Immature natural killer cell (primary cell): Measurements from ENCODE around the gene SAMD4B. TPM values are rescaled to one million over a fixed set of nuclear protein-coding genes. Genes with fewer than 3 reads are reported as not detected.

Experiments used
- DNase-seq, 3 donors: peaks; one replicate each; pipeline ENCODE4 v3.0.0; 2022; ENCODE audit warnings: mixed read lengths in 1 of 3
- H3K27ac Mint-ChIP-seq, 6 donors: one replicate each; pipeline ENCODE4 v1.8.0; 2020; ENCODE audit warnings: mixed read lengths in 6 of 6, mild to moderate bottlenecking in 5 of 6, inconsistent platforms in 4 of 6, moderate library complexity in 3 of 6
- H3K27me3 Mint-ChIP-seq, 3 donors: one replicate each; pipeline ENCODE4 v1.8.0; 2020 to 2021; ENCODE audit warnings: low read depth in 3 of 3, mild to moderate bottlenecking in 3 of 3, mixed read lengths in 3 of 3, moderate library complexity in 3 of 3, inconsistent platforms in 1 of 3
- H3K36me3 Mint-ChIP-seq, 3 donors: one replicate each; pipeline ENCODE4 v1.8.0; 2020; ENCODE audit warnings: mixed read lengths in 3 of 3, inconsistent platforms in 2 of 3, mild to moderate bottlenecking in 2 of 3
- H3K4me1 Mint-ChIP-seq, 2 donors: one replicate each; pipeline ENCODE4 v1.8.0; 2020; ENCODE audit warnings: inconsistent platforms in 2 of 2, mild to moderate bottlenecking in 2 of 2, mixed read lengths in 2 of 2, moderate library complexity in 1 of 2
- H3K4me3 Mint-ChIP-seq, 5 donors: one replicate each; pipeline ENCODE4 v1.8.0; 2020; ENCODE audit warnings: mild to moderate bottlenecking in 5 of 5, mixed read lengths in 5 of 5, inconsistent platforms in 3 of 5, moderate library complexity in 3 of 5
- H3K9me3 Mint-ChIP-seq, 6 donors: one replicate each; pipeline ENCODE4 v1.8.0; 2020; ENCODE audit warnings: mild to moderate bottlenecking in 6 of 6, mixed read lengths in 6 of 6, inconsistent platforms in 4 of 6, moderate library complexity in 3 of 6
- polyA plus RNA-seq, 3 donors: library from polyadenylated mRNA; unstranded; fragments of 300-500 nt; fragmentation: Illumina TruSeq; gene quantifications; one replicate each; pipeline ENCODE4 v1.2.3, GENCODE V29; 2021

Gene SAMD4B
- polyA plus RNA-seq, 3 donors from 2014 or later: 2.9 to 17.8 (median 3.9) TPM

- Mint-ChIP-seq H3K27me3 (peaks cover 41 to 57% (median 54%) of the 10 kb centered on the region in 3 donors), H3K9me3 (no peaks in the 10 kb centered on the region), H3K36me3 (peaks cover 0 to 3% (median 0%) of the 10 kb centered on the region in 3 donors), H3K4me1 (peaks cover 72 to 78% of the 10 kb centered on the region in 2 donors), H3K27ac (peak overlapping the region; percentile 97 to 100 (median 99)), H3K4me3 (peak overlapping the region; percentile 68 to 89 (median 77))
- DNase-seq: peak; percentile 95 to 97 (median 96)
Measured at GRCh38 chr19:39401549-39402345, 59.5 kb downstream of the SAMD4B start.

DNA sequence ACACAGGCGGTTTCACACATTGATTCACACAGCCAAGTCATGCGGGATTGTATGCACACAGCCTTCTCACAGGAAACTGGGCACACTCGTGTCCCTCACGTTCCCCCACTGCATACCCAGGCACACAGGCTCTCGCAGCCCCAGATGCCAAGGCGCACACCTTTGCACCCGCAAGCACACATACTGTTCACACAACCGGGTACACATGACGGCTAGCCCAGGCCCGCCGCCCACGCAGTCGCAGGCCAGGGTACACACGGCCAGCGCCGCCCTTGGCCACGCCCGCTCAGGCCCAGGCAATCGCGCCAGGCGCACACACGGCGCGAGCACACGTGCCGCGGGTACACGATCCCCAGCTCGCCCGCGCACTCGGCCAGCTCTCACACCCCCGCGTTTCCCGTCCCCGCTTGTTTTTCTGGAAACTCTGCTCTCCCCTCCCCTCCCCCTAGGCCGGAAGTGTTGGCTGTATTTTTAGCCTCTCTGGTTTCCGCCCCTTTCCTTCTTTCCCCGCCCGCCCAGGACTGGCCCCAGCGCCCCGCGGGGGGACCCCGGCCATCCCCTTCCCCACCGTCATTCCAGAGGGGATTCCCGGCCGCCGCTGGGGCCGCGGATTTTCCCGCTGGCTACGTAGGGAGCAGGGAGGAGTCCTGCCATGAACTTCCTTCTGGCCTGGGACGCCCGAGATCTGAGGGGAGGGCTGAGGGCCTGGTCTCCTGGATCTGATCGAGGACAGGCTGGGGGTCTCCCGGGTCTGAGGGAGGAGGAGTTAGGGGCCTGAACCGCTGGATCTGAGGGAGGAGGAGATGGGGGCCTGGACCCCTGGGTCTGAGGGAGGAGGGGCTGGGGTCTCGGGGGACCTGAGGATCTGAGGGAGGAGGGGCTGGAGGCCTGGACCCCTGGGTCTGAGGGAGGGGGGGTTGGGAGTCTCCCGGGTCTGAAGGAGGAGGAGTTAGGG, 60.4 kb downstream of the SAMD4B start:
- Mint-ChIP-seq H3K36me3 (peaks cover 3 to 6% (median 3%) of the 10 kb centered on the region in 3 donors), H3K9me3 (no peaks in the 10 kb centered on the region), H3K4me3 (peak overlapping the region; percentile 68 to 89 (median 77)), H3K4me1 (peaks cover 68 to 74% of the 10 kb centered on the region in 2 donors), H3K27me3 (peaks cover 49 to 66% (median 63%) of the 10 kb centered on the region in 3 donors), H3K27ac (peak overlapping the region; percentile 97 to 100 (median 99))
- peak; percentile 87 to 92 (median 90) for DNase-seq

DNA sequence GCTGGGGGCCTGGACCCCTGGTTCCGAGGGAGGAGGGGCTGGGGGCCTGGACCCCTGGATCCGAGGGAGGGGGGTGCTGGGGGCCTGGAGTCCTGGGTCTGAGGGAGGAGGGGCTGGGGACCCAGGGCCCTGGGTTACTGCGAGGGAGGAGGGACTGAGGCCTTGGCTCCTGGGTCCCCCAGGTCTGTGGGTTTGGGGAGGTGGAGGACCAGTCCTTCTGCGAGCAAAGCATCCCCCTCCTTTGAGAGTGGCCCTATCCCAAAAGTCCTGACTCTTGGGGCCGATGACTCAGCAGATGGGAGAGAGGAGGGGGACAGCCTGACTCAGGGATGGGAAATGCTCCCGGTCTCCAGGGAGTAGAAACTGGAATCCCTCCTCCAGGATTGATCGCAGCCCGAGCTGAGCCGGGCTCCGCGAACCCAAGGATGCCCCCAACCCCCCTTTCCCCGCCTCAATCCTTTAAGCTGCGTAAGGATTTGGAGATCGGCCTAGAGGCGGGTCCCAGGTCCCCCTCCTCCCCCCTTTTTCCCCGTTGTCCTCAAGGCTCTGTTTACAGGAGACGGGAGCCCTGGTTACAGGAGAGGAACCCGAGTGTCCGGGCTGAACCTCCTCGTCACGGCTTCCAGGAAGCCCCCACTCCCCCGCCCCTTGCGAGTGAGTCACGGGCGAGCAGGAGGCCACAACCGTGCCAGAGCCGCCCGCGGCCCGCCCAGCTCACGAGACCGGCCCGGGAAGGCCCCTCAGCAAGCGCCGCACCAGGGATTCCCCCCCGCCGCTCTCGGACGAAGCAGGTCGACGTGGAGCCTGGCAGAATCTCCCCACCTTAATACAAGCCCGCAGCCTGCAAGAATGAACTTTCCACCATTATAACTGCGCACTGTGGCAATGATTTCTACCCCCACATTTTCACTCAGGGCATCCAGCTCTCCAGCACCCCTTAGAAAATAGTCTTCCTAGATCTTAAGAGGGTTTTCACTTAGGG, 61.4 kb downstream of the SAMD4B start:
- Mint-ChIP-seq H3K4me1 (peaks cover 66 to 73% of the 10 kb centered on the region in 2 donors), H3K9me3 (peaks cover 0 to 8% (median 0%) of the 10 kb centered on the region in 6 donors), H3K4me3 (peak overlapping the region; percentile 68 to 89 (median 77)), H3K27me3 (peaks cover 59 to 71% (median 71%) of the 10 kb centered on the region in 3 donors), H3K27ac (peak overlapping the region; percentile 97 to 100 (median 99)), H3K36me3 (peaks cover 12 to 16% (median 12%) of the 10 kb centered on the region in 3 donors)
- peak; percentile 98 to 99 (median 98) for DNase-seq

DNA sequence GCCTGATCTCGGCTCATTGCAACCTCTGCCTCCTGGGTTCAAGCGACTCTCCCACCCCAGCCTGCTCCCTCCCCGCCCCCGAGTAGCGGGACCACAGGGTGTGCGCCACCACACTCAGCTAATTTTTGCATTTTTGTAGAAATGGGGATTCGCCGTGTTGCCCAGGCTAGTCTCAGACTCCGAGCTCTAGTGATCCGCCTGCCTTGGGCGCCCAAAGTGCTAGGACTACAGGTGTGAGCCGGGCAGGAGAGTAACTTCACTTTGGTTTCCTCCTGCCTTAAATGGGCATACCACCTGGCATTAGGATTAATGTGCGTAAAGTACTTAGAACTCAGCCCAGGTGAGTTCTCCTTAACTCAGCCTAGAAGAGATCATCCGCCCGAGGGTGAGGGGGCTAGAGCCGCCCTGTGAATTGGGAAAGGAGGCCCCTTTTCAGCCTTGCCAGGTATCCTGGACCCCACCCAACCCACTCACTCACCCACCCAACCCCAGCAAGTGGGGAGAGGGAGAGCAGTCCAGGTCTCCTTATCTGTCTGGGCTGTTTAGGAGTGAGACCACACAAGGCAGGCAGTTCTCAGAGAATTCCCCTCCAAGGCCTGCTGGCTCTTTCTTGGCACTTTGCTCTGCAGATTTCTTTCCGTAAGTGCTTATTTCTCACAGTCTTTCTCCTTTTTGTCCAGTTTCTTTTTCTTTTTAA, 63.2 kb downstream of the SAMD4B start:
- H3K4me3 Mint-ChIP-seq: peak overlapping the region; percentile 36 to 91 (median 89)
- peaks cover 0 to 13% (median 0%) of the 10 kb centered on the region in 6 donors for H3K9me3 Mint-ChIP-seq
- H3K4me1 Mint-ChIP-seq: peaks cover 62 to 68% of the 10 kb centered on the region in 2 donors
- peak overlapping the region; percentile 91 to 99 (median 99) for H3K27ac Mint-ChIP-seq
- no peak for DNase-seq
- H3K27me3 Mint-ChIP-seq: peaks cover 75 to 84% (median 81%) of the 10 kb centered on the region in 3 donors
- peaks cover 14 to 20% (median 16%) of the 10 kb centered on the region in 3 donors for H3K36me3 Mint-ChIP-seq

- Mint-ChIP-seq H3K4me1 (peaks cover 64 to 69% of the 10 kb centered on the region in 2 donors), H3K27me3 (peaks cover 80 to 87% (median 86%) of the 10 kb centered on the region in 3 donors), H3K4me3 (peak overlapping the region; percentile 84 to 91 (median 89)), H3K9me3 (peaks cover 0 to 13% (median 0%) of the 10 kb centered on the region in 6 donors), H3K27ac (peak overlapping the region; percentile 91 to 99 (median 99)), H3K36me3 (peaks cover 14 to 20% (median 16%) of the 10 kb centered on the region in 3 donors)
- peak; percentile 82 to 85 (median 84) for DNase-seq
Measured at GRCh38 chr19:39405958-39406655, 63.9 kb downstream of the SAMD4B start.

- Mint-ChIP-seq H3K36me3 (peaks cover 14 to 20% (median 16%) of the 10 kb centered on the region in 3 donors), H3K4me1 (peaks cover 64 to 68% of the 10 kb centered on the region in 2 donors), H3K4me3 (peak within 1 kb of the TSS; percentile 84 to 98 (median 89)), H3K27ac (peak within 1 kb of the TSS; percentile 95 to 100 (median 99)), H3K9me3 (peaks cover 0 to 14% (median 0%) of the 10 kb centered on the region in 6 donors), H3K27me3 (peaks cover 80 to 87% (median 86%) of the 10 kb centered on the region in 3 donors)
- DNase-seq: peak; percentile 88 to 90 (median 89)
Measured at GRCh38 chr19:39406656-39407409, 64.6 kb downstream of the SAMD4B start, which contains the start of gene ZFP36. Gene ZFP36, plus strand, starts transcription at chr19:39406847. Its CDS starts 58 bp downstream, at chr19:39406905.

GRCh38 chr19:39407410-39407659, 65.1 kb downstream of the SAMD4B start:
- peaks cover 14 to 20% (median 16%) of the 10 kb centered on the region in 3 donors for H3K36me3 Mint-ChIP-seq
- peaks cover 0 to 19% (median 0%) of the 10 kb centered on the region in 6 donors for H3K9me3 Mint-ChIP-seq
- DNase-seq: no peak
- peak overlapping the region; percentile 84 to 98 (median 89) for H3K4me3 Mint-ChIP-seq
- H3K27ac Mint-ChIP-seq: peak overlapping the region; percentile 95 to 100 (median 98)
- H3K4me1 Mint-ChIP-seq: peaks cover 64 to 66% of the 10 kb centered on the region in 2 donors
- H3K27me3 Mint-ChIP-seq: peaks cover 80 to 87% (median 86%) of the 10 kb centered on the region in 3 donors

DNA sequence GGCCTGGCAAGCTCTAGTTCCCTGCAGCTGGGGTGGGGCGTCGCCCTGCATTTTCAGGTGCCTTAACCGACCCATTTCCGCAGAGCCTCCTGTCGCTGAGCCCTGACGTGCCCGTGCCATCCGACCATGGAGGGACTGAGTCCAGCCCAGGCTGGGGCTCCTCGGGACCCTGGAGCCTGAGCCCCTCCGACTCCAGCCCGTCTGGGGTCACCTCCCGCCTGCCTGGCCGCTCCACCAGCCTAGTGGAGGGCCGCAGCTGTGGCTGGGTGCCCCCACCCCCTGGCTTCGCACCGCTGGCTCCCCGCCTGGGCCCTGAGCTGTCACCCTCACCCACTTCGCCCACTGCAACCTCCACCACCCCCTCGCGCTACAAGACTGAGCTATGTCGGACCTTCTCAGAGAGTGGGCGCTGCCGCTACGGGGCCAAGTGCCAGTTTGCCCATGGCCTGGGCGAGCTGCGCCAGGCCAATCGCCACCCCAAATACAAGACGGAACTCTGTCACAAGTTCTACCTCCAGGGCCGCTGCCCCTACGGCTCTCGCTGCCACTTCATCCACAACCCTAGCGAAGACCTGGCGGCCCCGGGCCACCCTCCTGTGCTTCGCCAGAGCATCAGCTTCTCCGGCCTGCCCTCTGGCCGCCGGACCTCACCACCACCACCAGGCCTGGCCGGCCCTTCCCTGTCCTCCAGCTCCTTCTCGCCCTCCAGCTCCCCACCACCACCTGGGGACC, 65.6 kb downstream of the SAMD4B start:
- Mint-ChIP-seq H3K36me3 (peaks cover 14 to 20% (median 16%) of the 10 kb centered on the region in 3 donors), H3K27ac (peak overlapping the region; percentile 95 to 100 (median 98)), H3K27me3 (peaks cover 75 to 85% (median 82%) of the 10 kb centered on the region in 3 donors), H3K9me3 (peaks cover 0 to 19% (median 0%) of the 10 kb centered on the region in 6 donors), H3K4me1 (peaks cover 59 to 62% of the 10 kb centered on the region in 2 donors), H3K4me3 (peak overlapping the region; percentile 84 to 98 (median 89))
- DNase-seq: peak in 2 of 3 donors; percentile 70 to 77

GRCh38 chr19:39408392-39409207, 66.4 kb downstream of the SAMD4B start:
- Mint-ChIP-seq H3K4me3 (peak overlapping the region; percentile 84 to 98 (median 89)), H3K4me1 (peaks cover 58 to 59% of the 10 kb centered on the region in 2 donors), H3K27me3 (peaks cover 72 to 82% (median 76%) of the 10 kb centered on the region in 3 donors), H3K27ac (peak overlapping the region; percentile 95 to 100 (median 98)), H3K36me3 (peaks cover 14 to 20% (median 16%) of the 10 kb centered on the region in 3 donors), H3K9me3 (peaks cover 0 to 19% (median 0%) of the 10 kb centered on the region in 6 donors)
- peak; percentile 63 to 66 (median 64) for DNase-seq
